CD4-positive, alpha-beta T cell (primary cell): ENCODE measurements around the gene ERCC6. TPM values are rescaled to one million over a fixed set of nuclear protein-coding genes. Genes with fewer than 3 reads are reported as not detected.
A peak's percentile ranks its signal among the peaks of the same experiment; 100 is the strongest.

Experiments
- ATAC-seq: fragments of 200-7000 bp; cut with Tn5 transposase; one replicate; pipeline ENCODE4 v1.10.0; 2022; ENCODE audit warnings: mild to moderate bottlenecking; ENCODE audit not compliant: poor library complexity
- CTCF ChIA-PET: fragments of 350-600 bp; sonication (Branson Sonifier 250); formaldehyde crosslinking; loops from one replicate; lab custom pipeline; 2021; ENCODE audit warnings: antibody characterized with exemption, inconsistent platforms; lab: Charles Lee
- POLR2A ChIA-PET: fragments of 350-600 bp; sonication (Branson Sonifier 250); formaldehyde crosslinking; loops from one replicate; lab custom pipeline; 2021; ENCODE audit warnings: antibody characterized with exemption, inconsistent platforms; lab: Charles Lee
- DNase-seq, 14 experiments: peaks; one replicate each; pipeline ENCODE4 v3.0.0-alpha.2; 2013 to 2020; ENCODE audit warnings: mixed read lengths in 2 of 14
- H3K27ac ChIP-seq, 2 donors: one replicate each; pipeline versions ENCODE4 v1.5.1 to v1.7.0; 2013; ENCODE audit warnings: low read length in 2 of 2, low read depth in 1 of 2, mild to moderate bottlenecking in 1 of 2
- H3K27me3 ChIP-seq, 2 experiments: 1 replicate in 1 of 2; 2 replicates in 1 of 2; pipeline versions ENCODE4 v1.6.1 to v1.7.0; 2013; ENCODE audit warnings: low read length in 2 of 2, control low read depth in 1 of 2, mild to moderate bottlenecking in 1 of 2, moderate library complexity in 1 of 2; ENCODE audit not compliant: insufficient read depth in 2 of 2, control insufficient read depth in 1 of 2
- H3K36me3 ChIP-seq: one replicate; pipeline ENCODE4 v1.6.1; 2013; ENCODE audit warnings: low read length, control low read depth; ENCODE audit not compliant: insufficient read depth
- H3K4me1 ChIP-seq: one replicate; pipeline ENCODE4 v1.6.1; 2013; ENCODE audit warnings: low read length, control low read depth; ENCODE audit not compliant: insufficient read depth
- H3K4me3 ChIP-seq: one replicate; pipeline ENCODE4 v1.5.1; 2013; ENCODE audit warnings: mild to moderate bottlenecking, low read length, moderate library complexity
- H3K9me3 ChIP-seq, 2 experiments: 1 replicate in 1 of 2; 2 replicates in 1 of 2; pipeline versions ENCODE4 v1.6.1 to v1.7.0; 2013; ENCODE audit warnings: low read length in 2 of 2, mild to moderate bottlenecking in 2 of 2, control low read depth in 1 of 2, moderate library complexity in 1 of 2; ENCODE audit not compliant: control insufficient read depth in 1 of 2, insufficient read depth in 1 of 2
- H3K27ac Mint-ChIP-seq: one replicate; pipeline ENCODE4 v1.8.0; 2020; ENCODE audit warnings: mixed read lengths
- H3K27me3 Mint-ChIP-seq: one replicate; pipeline ENCODE4 v1.8.0; 2021; ENCODE audit warnings: mixed read lengths
- H3K36me3 Mint-ChIP-seq: one replicate; pipeline ENCODE4 v1.8.0; 2021; ENCODE audit warnings: low read depth, mixed read lengths
- H3K4me1 Mint-ChIP-seq: one replicate; pipeline ENCODE4 v1.8.0; 2021; ENCODE audit warnings: low read depth, mixed read lengths
- H3K4me3 Mint-ChIP-seq: one replicate; pipeline ENCODE4 v1.8.0; 2020; ENCODE audit warnings: mild to moderate bottlenecking, mixed read lengths
- H3K9me3 Mint-ChIP-seq: one replicate; pipeline ENCODE4 v1.8.0; 2020; ENCODE audit warnings: mixed read lengths
- intact Hi-C, 2 experiments: fragments of 100-400 bp; cut with DNase I in 1 of 2; cut with micrococcal nuclease in 1 of 2; formaldehyde crosslinking; loops; one replicate each; pipeline versions ENCODE4 v1.15.1 to v1.9.0; 2023 to 2025; cut with DNase I, micrococcal nuclease
- total RNA-seq, 174 experiments: library from RNA in 2 of 174; stranded (reverse) in 2 of 174; gene quantifications; one replicate each; pipeline ENCODE4 v1.2.3 and lab custom pipeline; 2021 to 2026
- TF ChIP-seq, protein P1 (sequence below): fragments of 200-600 bp; IDR thresholded peaks from one replicate; pipeline ENCODE4 v1.8.0; 2022; ENCODE audit warnings: antibody characterized with exemption, mild to moderate bottlenecking

The ERCC6 gene
- total RNA-seq, 2 experiments from 2014 or later, result 33.3 to 39.0 TPM

DNA sequence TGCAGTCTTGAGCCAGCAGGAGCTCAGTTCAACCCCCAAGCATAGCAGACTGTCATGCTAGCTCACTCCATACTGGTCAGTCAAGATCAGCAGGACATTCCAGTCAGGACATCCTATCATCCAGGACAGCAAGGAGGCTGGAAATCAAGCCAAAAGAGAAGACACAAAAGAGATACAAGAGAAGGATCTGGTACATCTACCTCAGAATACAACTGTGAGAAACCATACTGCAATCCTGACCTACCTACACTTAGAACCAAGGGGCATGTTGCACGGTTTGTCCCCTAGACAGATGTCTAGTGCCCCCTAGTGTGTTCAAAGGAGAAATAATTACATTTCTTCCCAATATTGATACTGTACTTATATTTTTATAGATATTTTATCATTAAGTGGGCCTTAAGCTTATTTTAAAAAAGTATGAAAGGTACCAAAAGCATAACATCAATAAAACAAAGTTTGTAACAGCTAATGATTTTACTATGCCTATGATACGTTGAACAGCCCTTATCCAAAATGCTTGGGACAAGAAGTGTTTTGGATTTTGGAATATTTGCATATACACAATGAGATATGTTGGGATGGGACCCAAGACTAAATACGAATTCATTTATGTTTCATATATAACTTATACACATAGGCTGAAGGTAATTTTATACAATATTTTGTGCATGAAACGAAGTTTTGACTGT lies 26.7 kb downstream of the ERCC6 start:
- no peaks in the 10 kb centered on the region for H3K9me3 Mint-ChIP-seq
- H3K4me3 Mint-ChIP-seq, result no peak overlapping the region

GRCh38 chr10:49509771-49510303 lies 29.1 kb downstream of the ERCC6 start:
- no peak overlapping the region for H3K27ac Mint-ChIP-seq
- CTCF ChIA-PET, result interaction anchor here (1.2 to 3.4 kb wide), 2 partner anchors 102 kb away, joined by 4 to 21 read pairs; no protein-coding TSS in a partner anchor
- H3K27me3 ChIP-seq, result peaks cover 0 to 2% of the 10 kb centered on the region in 2 experiments
- H3K4me3 Mint-ChIP-seq, result no peak overlapping the region
- intact Hi-C loops, result loop anchor here in 1 of 2 experiments (10.0 kb wide), 1 partner anchor 1145 kb away; no protein-coding TSS in a partner anchor
- H3K4me3 ChIP-seq, result no peak overlapping the region
- TF ChIP-seq, protein P1, sequence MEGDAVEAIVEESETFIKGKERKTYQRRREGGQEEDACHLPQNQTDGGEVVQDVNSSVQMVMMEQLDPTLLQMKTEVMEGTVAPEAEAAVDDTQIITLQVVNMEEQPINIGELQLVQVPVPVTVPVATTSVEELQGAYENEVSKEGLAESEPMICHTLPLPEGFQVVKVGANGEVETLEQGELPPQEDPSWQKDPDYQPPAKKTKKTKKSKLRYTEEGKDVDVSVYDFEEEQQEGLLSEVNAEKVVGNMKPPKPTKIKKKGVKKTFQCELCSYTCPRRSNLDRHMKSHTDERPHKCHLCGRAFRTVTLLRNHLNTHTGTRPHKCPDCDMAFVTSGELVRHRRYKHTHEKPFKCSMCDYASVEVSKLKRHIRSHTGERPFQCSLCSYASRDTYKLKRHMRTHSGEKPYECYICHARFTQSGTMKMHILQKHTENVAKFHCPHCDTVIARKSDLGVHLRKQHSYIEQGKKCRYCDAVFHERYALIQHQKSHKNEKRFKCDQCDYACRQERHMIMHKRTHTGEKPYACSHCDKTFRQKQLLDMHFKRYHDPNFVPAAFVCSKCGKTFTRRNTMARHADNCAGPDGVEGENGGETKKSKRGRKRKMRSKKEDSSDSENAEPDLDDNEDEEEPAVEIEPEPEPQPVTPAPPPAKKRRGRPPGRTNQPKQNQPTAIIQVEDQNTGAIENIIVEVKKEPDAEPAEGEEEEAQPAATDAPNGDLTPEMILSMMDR, result no peak
- no peak for ATAC-seq
- POLR2A ChIA-PET, result interaction anchor here (0.6 to 2.1 kb wide), 2 partner anchors 29 to 235 kb away, joined by 3 to 6 read pairs; partner anchors contain the start of gene ERCC6
- no peak for DNase-seq
- no peaks in the 10 kb centered on the region for H3K9me3 ChIP-seq
- H3K4me1 ChIP-seq, result peaks cover 10% of the 10 kb centered on the region
- peaks cover 33% of the 10 kb centered on the region for H3K4me1 Mint-ChIP-seq
- peaks cover 20% of the 10 kb centered on the region for H3K27me3 Mint-ChIP-seq
- H3K36me3 ChIP-seq, result peaks cover 11% of the 10 kb centered on the region
- H3K9me3 Mint-ChIP-seq, result no peaks in the 10 kb centered on the region
- peaks cover 32% of the 10 kb centered on the region for H3K36me3 Mint-ChIP-seq
- H3K27ac ChIP-seq, result no peak overlapping the region

More for the DNA sequence above, 26.7 kb downstream of the ERCC6 start:
- ChIA-PET POLR2A (interaction anchor here (0.9 to 2.1 kb wide), 2 partner anchors 27 to 105 kb away, joined by 3 to 7 read pairs; partner anchors contain the start of gene ERCC6), CTCF (interaction anchor here (0.7 to 3.4 kb wide), 3 partner anchors 11 to 105 kb away, joined by 3 to 21 read pairs (median 6); no protein-coding TSS in a partner anchor)
- Histone ChIP-seq H3K9me3 (no peaks in the 10 kb centered on the region), H3K4me1 (peaks cover 10% of the 10 kb centered on the region), H3K4me3 (no peak overlapping the region), H3K36me3 (peaks cover 11% of the 10 kb centered on the region), H3K27me3 (peaks cover 0 to 2% of the 10 kb centered on the region in 2 experiments), H3K27ac (no peak overlapping the region)
- DNase-seq, result peak in 4 of 14 experiments; percentile 15 to 58 (median 56)
- peaks cover 28% of the 10 kb centered on the region for H3K4me1 Mint-ChIP-seq
- no peak overlapping the region for H3K27ac Mint-ChIP-seq
- TF ChIP-seq, protein P1, result peak; percentile 78
- H3K27me3 Mint-ChIP-seq, result peaks cover 20% of the 10 kb centered on the region
- intact Hi-C loops, result loop anchor here (1.0 to 10.0 kb wide), 3 partner anchors 105 to 1147 kb away; no protein-coding TSS in a partner anchor
- ATAC-seq, result peak; percentile 51
- H3K36me3 Mint-ChIP-seq, result peaks cover 43% of the 10 kb centered on the region

DNA sequence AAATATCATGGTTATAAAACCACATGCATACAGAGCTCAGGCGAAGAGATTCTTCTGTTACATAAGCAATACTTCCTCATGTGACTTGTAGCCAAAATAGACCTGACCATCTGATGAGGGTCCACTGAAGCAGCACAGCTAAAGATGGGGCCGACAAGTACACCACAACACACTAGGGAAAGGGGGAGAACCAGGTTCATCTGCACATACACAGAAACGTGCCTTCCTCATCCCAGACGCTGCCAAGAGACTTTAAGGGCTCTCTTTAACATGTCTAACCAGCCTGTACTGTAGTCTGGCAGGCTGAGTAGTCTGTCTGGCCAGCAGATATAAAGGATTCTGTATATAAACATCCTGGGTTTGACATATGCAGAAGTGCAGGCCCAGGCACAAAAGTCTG lies 30.3 kb downstream of the ERCC6 start:
- CTCF ChIA-PET, result interaction anchor here (0.6 to 1.2 kb wide), 4 partner anchors 9 to 101 kb away, joined by 3 to 4 read pairs (median 4); partner anchors contain the start of gene ERCC6
- no peak for DNase-seq
- TF ChIP-seq, protein P1, result no peak
- Mint-ChIP-seq H3K36me3 (peaks cover 29% of the 10 kb centered on the region), H3K4me3 (peak overlapping the region; percentile 1), H3K4me1 (peaks cover 33% of the 10 kb centered on the region), H3K27me3 (peaks cover 17% of the 10 kb centered on the region), H3K9me3 (no peaks in the 10 kb centered on the region), H3K27ac (no peak overlapping the region)
- H3K9me3 ChIP-seq, result no peaks in the 10 kb centered on the region
- ATAC-seq, result peak; percentile 24
- intact Hi-C loops, result no loop called here
- H3K27me3 ChIP-seq, result peaks cover 0 to 2% of the 10 kb centered on the region in 2 experiments
- peaks cover 10% of the 10 kb centered on the region for H3K4me1 ChIP-seq
- H3K4me3 ChIP-seq, result no peak overlapping the region
- POLR2A ChIA-PET, result interaction anchor here (0.6 to 2.1 kb wide), 2 partner anchors 22 to 30 kb away, joined by 3 to 6 read pairs; partner anchors contain the start of gene ERCC6
- H3K36me3 ChIP-seq, result peaks cover 13% of the 10 kb centered on the region
- no peak overlapping the region for H3K27ac ChIP-seq
